ENCODE data around the gene PGA4.

Gene PGA4

DNA sequence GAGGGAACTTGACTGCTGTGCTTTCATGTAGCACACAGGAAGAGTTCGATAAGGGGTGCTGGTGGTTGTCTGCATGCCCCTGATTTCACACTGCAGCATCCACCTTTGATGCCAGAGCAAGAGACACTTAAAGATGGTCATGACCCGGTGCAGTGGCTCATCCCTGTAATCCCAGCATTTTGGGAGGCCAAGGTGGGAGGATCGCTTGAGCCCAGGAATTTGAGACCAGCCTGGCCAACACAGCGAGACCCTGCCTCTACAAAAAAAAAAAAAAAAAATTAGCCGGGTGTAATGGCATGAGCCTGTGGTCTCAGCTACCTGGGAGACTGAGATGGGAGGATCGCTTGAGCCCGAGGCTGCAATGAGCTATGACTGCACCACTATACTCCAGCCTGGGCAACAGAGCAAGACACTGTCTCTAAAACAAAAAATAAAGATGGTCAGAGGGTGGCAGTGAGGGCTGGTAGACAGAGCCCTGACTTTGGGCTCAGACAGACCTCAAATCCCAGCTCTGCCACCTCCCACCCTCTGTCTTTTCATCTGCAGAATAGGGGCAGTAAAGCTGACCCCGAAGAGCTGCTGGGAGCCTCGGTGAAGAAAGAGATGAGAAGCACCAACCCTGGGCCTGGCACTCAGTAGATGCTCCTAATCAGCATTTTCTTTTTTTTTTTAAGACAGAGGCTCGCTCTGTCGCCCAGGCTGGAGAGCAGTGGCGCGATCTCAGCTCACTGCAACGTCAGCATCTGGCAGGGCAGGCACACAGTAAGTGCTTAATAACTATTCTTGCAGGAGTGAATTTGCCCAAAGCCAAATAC lies 55.2 kb downstream of the PGA4 start:
- FAIRE-seq, result no peak
- no peak for TF ChIP-seq POLR2A (IDR thresholded peaks at IDR 0.05; ENCODE audit: low read depth, low read length)
- DNase-seq (ENCODE audit: insufficient read length, low spot score), result no peak

DNA sequence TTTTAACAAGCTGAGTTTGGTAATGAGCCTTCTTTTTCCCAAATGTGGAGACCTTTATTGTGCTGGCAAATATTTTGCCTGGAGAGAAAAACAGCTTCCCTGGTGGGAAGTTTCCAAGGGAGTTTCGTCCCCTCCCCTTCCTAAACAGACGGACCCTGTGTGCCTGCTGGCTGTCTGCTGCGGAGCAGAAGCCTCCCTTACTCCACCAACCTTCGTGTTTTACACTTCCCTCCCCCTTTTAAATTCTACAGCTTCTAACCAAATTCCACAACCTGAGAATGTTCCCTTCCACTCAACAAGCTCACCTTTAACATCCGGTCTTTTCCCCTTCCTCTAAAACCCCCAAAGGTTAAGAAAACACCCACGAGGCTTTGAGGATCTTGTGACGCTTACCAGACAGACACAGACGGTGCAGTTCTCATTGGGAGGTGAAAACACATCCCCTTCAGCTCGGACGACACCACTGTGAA lies 55.9 kb downstream of the PGA4 start:
- no peak for TF ChIP-seq POLR2A (IDR thresholded peaks at IDR 0.05; ENCODE audit: low read depth, low read length)
- DNase-seq (ENCODE audit: insufficient read length, low spot score) (no peak), FAIRE-seq (no peak)

DNA sequence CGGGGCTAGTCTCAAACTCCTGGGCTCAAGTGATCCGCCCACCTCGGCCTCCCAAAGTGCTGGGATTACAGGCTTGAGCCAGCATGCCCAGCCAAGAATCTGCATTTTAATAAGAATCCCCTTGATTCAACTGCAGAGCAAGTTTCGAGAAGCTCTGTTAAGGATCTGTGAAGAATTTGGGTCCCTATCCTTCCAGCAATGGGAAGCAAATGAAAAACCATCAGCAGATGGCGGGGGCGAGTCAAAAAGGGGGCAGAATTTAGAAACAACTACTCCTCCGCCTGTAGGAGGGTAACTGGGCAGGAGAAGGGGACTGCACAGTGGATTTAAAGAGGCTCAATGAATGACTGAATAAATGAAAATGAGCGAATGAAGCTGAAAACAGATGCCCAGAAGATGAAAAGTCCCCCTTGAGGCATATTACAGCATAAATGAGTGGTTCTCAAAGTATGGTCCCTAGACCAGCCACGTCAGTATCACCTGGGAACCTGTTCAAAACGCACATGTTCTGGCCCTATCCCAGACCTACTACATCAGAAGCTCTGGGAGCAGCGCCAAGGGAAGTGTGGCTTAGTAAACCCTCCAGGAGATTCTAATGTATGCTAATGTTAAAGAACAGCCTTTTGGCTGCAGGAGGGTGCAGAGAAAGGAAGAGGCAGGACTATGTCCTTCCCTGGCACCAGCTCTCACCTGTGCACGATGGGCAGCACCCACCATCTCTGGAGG lies 58.0 kb downstream of the PGA4 start:
- no peak for TF ChIP-seq POLR2A (IDR thresholded peaks at IDR 0.05; ENCODE audit: low read depth, low read length)

DNA sequence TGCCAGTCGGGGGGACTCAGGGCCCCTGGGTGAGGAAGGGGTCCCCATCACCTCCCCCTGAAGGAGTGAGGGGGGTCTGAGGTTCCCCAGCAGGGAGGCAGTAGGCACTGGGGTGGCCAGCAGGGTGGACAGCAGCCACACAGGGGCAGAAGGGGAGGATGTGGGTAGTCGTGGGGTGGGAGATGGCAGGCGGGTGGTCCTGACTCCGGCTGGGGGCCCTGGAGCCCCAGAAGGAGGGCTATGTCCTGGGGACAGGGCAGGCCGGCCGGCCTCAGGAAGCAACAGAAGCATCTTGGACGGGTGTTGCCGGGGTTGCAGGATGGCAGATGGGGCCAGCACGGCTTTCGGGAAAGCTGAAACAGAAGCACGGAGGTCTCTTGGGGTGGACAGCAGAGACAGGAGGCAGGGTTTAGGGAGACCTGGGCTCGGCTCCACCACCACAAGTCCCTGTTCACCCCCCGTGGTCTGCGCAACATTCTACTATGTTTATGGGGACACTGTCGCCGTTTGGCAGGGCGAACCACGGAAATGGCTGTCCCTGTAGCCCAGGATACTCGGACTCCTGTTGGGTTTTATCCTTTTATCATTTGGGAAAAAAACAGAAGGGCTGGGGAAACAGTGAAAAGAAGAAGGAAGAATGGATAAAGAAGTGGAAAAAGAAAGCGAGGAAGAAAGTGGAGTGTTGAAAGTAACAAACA lies 58.9 kb downstream of the PGA4 start:
- no peak for DNase-seq (ENCODE audit: insufficient read length, low spot score)
- FAIRE-seq, result no peak
- no peak for TF ChIP-seq POLR2A (IDR thresholded peaks at IDR 0.05; ENCODE audit: low read depth, low read length)

More for the DNA sequence above, 58.0 kb downstream of the PGA4 start:
- FAIRE-seq (no peak), DNase-seq (ENCODE audit: insufficient read length, low spot score) (no peak)
